ENCODE results near the gene HACL1.

GRCh38 chr3:15638193-15638890, 37.0 kb upstream of the HACL1 start:
- TF ChIP-seq, protein P1, sequence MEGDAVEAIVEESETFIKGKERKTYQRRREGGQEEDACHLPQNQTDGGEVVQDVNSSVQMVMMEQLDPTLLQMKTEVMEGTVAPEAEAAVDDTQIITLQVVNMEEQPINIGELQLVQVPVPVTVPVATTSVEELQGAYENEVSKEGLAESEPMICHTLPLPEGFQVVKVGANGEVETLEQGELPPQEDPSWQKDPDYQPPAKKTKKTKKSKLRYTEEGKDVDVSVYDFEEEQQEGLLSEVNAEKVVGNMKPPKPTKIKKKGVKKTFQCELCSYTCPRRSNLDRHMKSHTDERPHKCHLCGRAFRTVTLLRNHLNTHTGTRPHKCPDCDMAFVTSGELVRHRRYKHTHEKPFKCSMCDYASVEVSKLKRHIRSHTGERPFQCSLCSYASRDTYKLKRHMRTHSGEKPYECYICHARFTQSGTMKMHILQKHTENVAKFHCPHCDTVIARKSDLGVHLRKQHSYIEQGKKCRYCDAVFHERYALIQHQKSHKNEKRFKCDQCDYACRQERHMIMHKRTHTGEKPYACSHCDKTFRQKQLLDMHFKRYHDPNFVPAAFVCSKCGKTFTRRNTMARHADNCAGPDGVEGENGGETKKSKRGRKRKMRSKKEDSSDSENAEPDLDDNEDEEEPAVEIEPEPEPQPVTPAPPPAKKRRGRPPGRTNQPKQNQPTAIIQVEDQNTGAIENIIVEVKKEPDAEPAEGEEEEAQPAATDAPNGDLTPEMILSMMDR (IDR thresholded peaks at IDR 0.05), result no peak
- no peak for TF ChIP-seq EZH2 (IDR thresholded peaks at IDR 0.05; ENCODE audit: borderline replicate concordance, insufficient read depth, low read depth, low read length, poor library complexity, severe bottlenecking)

Data from B cell (primary cell).